DMS 273 (cell line): Measurements from ENCODE around the gene RSPO1.

Source experiments
- DNase-seq: peaks from one replicate; lab custom pipeline; 2025; ENCODE audit not compliant: unreplicated experiment; lab: John Stamatoyannopoulos, UW

The RSPO1 gene

DNA sequence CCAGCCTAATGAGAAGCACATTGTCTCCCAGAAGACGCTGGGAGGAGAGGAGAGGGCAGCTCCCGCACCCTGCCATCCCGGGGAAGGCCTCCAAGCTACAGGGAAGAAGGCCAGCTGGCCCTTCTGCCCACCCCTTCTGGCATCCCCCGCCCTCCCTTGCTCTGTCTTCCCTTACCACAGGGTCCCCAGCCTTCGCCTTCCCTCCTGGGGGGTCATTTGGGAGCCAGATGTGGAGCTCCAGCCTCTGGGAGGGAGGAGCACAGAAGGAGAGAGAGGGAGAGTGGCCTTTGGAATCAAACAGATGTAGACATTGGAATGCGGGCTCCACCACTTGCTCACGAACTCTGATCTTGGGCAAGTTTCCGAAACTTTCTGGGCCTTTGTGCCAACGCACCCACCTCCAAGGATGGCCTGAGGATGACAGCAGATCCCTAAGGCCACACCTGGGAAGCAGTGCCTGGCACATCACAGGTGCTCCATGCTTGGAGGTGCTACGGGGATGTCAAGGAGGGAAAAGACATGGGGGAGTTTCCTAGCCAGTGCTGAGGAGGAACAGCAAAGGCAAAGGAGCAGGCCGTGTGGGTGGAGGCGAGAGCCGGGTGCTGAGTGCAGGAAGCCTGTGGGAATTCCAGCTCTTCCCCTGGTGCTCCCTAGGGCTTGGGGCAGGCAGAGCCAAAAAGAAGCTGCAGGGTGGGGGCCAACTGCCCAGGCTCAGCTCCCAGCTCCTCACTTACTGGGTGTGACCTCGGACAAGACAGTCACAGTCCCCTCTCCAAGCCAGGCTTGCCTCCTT lies 23.1 kb upstream of the RSPO1 start:
- no peak for DNase-seq

DNA sequence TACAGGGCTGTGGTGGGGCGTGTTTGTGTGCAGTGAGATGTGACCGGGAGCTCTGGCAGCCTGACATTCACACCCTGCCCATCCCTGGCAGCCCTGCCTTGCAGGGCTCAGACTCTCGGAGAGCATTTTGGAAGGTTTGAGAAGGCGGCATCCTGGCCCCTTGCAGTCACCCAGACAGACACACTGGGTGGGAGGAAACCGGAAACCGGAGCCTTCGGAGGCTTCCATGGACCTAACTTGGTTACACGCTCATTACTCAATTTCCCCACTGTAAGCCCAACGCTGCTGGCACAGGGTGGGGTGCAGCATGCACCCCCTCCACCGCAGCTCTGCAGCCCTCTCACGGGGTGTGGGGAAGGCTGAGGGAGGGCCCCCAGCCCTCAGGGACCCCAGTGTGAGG lies 22.2 kb upstream of the RSPO1 start:
- no peak for DNase-seq

DNA sequence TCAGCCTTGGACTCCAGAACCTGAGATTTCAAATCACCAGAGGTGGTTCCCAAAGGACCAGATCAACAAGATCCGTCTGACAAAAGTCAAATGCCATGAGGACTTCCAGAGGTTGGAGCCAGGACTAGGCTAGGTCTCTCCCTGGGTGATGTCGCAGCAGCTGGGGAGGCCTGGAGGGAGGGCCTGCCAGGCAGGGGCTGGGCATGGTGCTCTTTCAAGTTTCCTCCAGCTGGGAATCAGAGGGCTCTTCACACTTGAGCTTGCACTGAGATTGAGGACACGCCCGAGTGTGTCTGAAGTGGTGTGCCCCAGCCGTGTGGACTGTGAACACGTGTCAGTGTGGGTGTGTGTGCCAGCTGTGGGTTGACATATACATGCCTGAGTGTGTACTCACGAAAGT lies 21.3 kb upstream of the RSPO1 start:
- DNase-seq = no peak

DNA sequence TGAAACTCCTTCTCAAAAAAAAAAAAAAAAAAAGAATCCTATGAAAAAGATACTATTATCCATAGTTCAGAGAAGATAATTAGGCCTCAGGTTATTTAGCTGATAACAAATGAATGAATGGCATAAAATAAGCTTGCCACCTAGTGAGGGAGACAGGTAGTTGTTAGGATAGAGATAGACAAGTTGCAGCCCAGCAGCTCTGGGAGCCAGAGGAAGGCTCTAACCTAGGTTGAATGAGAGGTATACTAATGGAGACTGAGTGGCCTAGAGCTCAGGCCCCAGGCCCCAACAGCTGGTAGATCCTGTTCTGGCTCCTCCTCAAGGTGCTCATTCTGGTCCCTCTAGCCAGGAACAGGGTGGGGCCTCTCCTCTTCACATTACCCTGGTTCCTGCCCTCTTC lies 20.6 kb upstream of the RSPO1 start:
- DNase-seq = no peak

DNA sequence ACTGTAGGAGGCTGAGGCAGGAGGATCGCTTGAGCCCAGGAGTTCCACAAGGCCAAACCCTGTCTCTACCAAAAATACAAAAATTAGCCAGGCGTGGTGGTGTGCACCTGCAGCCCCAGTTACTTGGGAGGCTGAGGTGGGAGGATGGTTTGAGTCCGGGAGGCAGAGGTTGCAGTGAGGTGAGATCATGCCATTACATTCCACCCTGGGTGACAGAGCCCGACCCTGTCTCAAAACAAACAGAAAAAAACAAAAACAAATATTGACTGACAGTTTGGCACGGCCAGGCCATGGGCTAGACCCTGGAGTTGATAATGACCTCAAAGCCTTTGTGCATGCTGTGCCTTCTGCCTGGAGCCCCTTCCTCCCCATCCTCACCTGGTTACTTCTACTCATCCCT lies 19.2 kb upstream of the RSPO1 start:
- DNase-seq = no peak

DNA sequence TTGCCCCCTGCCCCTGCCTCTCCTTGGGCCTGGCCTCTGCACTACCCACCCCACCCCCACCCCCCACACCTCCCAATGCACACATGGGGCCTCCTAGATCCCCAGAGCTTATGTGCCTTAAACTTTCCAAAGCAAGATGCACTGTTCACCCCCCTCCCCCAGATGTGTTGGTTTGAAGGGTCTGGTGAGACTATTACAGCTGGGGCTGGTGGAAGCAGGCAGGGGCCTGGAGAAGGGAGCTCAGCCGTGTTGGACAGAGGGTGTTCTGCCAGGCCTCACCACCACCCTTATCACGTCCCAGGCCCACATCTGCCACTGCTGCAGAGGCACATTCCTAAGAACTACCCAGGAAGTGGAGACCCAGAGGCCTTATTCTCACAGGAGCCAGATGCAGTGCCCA lies 18.3 kb upstream of the RSPO1 start:
- DNase-seq = no peak

DNA sequence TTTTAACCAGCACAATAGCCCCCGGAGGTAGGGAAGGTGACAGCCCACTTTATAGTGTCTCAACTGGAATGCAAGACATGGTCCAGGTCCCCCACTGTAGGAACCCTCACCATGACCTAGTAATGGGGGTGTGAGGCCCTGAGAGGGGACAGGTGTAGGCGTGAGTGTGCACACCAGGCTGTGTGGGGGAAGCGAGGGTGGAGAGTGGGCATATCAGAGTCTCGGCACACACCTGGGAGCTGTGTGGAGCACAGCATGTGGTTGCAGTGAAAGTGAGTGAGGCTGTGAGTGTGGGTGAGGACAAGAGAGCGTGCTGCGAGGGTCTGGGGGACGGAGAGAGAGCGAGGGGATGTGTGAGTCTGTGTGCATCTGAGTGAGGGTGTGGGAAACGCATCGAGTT lies 17.1 kb upstream of the RSPO1 start:
- DNase-seq = no peak

DNA sequence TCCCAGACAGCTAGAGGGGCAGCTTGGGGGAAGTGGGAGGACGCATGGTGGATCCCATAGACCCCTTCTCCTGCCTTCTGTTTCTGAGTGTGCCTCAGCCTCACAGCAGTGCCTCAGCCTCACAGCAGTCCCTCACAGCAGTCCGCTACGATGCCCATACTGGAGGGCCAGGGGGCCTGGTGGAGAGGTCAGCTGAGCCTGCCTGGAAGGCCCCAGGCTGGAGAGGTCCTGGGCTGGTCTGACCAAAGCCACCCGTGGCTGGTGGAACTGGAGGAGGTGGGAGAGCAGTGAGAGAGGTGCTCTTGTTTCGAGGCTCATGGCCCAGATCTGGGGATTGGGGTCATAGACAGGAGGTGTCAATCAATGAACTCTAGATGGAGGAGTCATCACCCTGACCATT lies 16.0 kb upstream of the RSPO1 start:
- no peak for DNase-seq

DNA sequence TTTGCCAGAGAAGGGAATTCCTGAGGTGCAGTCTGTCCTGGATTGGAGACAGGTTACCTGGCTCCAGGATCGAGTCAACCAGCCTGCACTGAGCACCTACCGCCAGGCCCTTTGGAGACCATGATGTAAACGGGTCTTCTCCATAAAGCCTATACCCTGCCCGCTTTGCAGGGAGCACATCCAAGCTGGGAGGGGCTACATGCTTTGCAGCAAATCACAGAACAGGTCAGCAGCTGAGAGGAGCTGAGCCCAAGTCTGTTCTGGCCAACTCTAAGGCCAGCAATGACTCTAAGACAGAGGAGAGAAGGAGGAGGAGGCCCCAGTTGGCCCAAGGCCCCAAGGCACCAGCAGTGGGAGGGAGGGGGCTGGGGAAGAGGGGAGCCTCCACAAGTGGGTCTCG lies 15.5 kb upstream of the RSPO1 start:
- DNase-seq = no peak

DNA sequence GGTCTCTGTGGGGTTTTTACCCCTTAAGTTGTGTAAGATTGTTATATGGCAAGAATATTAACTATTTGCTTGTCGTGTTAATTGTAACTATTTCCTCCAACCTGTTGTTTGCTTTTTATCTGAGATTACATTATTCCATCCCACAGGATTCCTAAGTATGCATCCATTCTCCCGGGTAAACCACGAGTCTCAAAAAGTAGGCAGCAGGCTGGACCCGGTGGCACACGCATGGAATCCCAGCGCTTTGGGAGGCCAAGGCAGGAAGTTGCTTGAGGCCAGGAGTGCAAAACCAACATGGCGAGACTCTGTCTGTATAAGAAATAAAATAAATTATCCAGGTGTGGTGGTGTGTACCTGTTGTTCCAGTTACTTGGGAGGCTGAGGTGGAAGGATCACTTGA lies 12.6 kb upstream of the RSPO1 start:
- no peak for DNase-seq

DNA sequence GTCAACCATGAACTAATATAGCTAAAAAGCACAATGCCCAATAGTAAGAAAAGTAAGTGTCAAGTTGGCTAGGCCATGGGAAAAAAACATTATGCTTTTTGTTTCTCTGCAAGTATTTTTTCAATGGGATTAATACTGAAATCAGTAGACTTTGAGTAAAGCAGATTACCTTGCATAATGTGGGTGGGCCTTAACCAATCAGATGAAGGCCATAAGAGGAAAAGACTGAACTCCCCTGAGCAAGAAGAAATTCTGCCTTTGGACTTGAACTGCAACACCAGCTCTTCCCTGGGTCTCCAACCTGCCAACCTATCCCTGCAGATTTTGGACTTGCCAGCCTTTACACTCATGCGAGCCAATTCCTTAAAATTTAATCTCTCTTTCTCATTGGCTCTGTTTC lies 6.4 kb upstream of the RSPO1 start:
- DNase-seq = no peak

DNA sequence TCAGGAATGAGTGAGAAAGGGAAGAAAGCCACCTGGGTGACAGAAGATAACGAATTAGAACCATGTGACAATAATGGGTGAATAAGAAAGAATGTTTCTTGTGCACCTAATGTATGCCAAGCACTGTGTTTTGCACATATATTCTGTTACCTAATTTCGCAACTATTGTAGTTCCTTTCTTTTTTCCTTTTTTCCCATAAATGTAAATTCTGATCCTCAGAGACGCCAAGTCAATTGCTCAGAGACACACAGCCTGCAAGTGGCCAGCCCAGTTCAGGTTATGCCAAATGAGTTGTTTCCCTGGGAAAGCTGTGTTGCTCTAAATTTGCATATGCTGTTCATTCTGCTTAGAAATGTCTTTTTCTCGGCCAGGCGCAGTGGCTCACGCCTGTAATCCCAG lies 1.7 kb upstream of the RSPO1 start:
- no peak for DNase-seq

DNA sequence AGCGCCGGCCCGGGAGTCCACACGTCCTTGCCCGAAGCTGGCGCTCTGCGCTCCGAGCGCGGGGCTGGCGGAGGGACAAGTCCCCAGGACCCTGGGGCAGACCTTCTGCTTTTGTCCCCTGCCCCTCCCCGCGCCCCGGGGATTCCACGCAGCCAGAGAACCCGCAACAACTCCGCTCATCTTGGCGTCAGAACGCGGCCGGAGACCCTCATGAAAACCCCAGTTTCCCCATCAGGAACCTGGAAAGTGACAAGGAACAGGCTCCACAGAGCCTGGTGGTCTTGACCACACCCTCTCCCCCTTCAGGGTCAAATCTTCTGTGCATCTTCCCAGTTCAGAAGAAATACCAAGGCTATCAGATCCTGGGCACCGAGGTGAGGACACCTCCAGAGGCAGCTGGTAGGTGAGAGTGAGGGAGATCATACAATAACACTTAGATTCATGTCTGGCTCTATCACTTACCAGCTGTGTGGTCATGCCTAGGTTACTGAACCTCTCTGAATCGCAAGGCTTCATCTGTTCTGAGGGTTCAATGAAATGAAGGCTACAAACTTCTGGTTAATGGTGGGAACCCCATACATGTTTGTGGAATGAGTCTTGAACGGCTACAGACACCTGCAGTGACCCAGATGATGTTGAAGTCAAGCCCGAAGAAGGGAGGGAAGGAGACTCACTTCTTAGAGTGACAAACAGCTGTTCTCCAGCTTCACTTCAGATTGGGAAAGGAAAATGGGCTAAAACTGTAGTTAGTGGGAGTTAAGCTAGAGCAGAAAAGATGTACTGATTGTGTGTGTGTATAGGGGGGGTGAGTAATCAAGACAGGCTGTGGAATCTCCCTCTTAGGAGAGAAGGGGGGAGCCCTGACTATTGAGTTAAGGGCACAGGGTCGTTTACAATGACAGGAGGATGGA lies 555 bp upstream of the RSPO1 start:
- DNase-seq = no peak

DNA sequence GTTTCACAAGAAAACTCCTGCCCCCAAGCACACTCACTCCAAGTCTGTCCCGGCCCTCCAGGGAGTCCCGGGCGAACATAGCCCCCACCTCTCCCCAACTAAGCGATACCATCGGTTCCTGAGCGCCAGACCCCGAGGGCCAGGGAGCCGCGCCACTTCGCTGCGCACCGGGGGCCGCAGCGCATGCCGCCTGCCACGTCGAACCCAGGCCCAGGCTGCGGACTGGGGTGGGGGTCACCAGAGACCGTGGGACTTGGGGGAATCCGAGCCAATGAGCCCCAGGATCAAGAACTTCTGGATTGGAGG lies 801 bp downstream of the RSPO1 start:
- DNase-seq = no peak

DNA sequence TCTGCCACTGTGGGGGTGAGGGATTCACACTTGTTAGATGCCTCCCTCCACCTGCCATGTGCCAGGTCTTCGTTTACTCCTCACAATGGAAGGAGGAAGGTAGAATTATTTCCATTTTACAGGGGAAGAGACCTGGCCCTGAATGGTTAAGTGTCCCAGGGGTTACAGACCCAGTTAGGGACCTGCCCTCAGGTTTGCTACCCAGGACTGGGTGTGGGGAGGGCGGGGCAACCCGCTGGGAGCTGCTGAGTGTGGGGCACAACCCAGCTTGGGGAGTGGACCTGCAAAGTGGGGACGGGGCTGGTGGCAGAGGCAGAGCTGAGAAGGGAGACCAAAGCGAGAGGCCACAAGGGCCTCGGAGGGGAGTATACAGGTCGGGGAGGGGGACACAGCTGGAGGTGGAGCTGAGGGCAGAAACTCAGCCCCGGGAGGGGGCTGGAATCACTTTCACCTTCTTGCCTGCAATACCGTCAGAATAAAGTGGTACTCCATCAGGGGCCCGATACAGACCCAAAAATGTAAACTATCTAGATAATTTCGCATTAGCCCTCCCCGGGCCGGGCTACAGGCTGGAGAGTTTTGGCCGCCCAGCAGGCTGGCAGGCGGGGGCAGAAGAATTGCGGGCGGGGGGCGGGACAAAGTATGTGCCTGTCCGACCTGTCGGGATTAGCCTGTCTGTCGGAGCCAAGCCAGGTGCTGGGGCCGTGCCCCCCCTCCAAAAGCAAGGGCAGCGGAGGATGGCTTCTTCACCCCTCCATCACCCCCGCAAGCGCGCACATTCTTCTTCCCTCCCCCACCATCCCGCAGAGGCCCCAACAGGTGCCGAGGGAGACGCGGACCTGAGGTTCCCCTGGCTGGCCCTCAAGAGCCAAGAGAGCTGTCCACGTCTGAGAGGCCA lies 1.4 kb downstream of the RSPO1 start:
- no peak for DNase-seq

DNA sequence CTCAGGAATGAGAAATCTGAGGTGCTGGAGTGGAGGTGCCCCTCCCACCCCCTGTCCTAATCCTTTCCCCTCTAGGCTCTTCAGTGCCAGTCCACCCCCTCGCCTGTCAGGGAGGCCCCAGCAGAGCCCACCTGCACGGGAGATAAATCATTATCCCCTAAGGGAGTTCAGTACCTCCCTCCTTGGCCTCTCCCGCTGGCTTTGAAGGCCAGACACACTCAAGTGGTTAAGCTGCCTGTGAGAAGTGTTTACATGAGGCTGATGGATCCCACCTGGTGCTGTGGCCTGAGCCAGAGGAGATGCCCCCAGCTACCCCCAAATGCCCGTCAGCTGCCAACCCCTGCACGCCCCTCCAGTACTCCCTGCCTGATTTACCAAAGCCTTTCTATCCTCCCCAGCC lies 3.7 kb downstream of the RSPO1 start:
- no peak for DNase-seq

DNA sequence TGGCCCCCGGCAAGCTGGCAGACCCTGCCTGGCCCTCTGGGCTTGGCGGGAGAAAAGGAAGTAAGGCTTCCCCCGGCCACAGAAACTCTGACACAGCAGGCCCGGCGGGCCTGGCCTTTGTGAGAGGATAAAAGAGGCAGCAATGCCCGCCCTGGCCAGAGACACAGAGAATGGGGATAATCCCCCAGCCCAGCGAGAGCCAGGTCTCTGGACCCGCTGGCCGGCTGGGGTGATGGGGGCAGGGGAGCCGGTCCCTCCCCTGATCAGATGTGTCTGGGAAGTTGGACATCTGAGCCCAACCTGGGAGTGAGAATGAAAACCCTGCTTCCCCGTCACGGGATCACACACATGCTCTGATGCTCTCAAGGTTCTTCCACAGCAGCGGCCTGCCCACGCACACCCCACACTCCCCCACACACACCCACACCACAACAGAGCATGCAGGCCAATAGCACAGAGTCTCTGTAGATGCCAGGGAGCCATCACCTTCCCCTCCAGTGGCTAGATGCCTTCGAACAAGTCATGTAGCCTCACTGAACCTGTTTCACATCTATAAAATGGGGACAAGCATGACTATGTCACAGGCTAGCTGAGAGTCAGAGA lies 4.2 kb downstream of the RSPO1 start:
- DNase-seq = no peak

DNA sequence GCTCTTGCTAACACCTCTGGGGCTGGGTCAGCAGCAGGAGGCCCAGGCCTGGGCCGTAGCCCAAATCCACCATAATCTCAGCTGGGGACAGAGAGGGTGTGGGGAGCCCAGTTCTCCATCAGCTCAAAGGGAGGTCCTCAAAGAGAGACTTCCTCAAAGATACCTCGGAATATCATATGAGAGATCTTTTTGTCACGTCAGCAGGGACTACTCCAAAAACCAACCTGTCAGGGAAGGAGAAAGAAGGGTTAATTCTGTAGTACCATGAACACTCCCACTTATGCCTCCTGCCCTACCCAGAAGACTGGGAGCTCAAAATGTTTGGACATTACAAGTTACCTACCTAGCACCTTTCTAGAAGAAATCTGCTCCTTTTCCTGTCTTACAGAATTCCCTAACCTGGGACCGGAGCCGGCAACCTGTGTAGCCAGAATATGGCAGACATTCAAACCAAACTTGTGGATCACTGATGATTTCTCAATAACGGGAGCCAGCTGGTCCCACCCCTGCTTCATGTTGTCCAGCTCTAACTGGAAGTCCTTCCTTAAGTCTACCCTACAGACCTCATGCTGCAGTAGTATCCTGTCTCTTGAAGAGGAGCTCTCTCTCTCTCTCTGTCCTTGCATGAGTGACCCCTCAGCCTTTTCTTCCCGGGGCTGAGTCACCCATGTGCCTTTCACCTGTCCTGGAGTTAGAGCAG lies 4.8 kb downstream of the RSPO1 start:
- no peak for DNase-seq

DNA sequence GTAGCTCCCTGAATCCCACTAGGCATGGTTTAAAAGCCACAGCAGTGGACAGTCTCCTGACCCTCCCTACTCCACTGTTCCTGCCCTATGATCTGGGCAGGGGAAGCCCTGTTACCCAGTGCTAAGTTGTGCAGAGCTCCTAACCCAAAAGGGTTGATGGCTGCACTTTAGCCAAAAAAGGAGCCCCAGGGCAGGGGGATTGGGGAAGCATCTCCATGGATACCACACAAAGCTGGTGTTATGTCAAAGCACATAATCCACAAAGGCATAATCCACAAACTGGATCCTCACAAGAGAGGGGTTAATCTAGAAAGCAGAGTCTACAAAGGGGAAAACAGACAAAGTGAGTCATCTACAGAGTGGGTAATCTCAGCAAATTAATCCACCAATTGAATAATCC lies 5.7 kb downstream of the RSPO1 start:
- no peak for DNase-seq

DNA sequence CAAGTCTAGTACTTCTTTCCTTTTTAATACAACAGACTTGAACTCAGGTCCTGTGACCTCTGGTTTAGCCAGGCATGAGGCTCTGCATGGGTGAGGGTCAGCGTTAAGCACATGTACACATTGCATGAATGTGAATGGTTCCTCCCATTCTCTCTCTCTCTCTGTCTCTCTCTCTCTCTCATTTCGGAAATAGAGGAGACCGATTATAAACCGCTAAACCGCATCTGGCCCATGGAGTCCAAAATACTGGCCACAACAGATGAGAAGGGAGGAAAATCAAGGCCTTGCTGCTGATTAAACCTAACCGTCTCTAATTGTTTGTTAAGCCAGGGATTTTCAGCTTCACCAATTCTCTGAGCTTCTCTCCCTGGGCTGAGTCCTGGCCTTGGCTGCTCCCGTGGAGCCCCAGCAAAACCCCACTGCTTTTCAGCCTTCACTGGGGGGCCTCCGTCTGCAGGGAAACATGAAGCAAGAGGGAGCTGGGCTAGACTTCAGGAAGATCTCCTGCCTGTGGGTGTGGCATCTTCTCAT lies 6.6 kb downstream of the RSPO1 start:
- no peak for DNase-seq
